ENCODE data around the gene CPNE7. TPM values are rescaled to one million over a fixed set of nuclear protein-coding genes. Genes with fewer than 3 reads are reported as not detected.
A peak's percentile ranks its signal among the peaks of the same experiment; 100 is the strongest.

The CPNE7 gene
- total and polyA plus RNA-seq, 2 of the 13 experiments (the other 11 are each of a cell fraction or from before 2014, with no cell fraction given) = 0.59 TPM; not detected in 1

- TF ChIP-seq NR1H2 (CRISPR knock-in tag; IDR thresholded peaks at IDR 0.05; ENCODE audit: borderline replicate concordance, low read depth) (no peak), ZFAT (CRISPR knock-in tag; conservative IDR thresholded peaks at IDR 0.05) (no peak), ZNF850 (CRISPR knock-in tag; conservative IDR thresholded peaks at IDR 0.05) (no peak), KAT8 (CRISPR knock-in tag; IDR thresholded peaks at IDR 0.05) (no peak), MXD3 (CRISPR knock-in tag; IDR thresholded peaks at IDR 0.05) (no peak; the same call in 1 of the 2 replicates), CEBPG (CRISPR knock-in tag; IDR thresholded peaks at IDR 0.05) (0 out of 2 replicates have a peak, but pooled peaks have one; percentile 8), HMGXB4 (CRISPR knock-in tag; IDR thresholded peaks at IDR 0.05; ENCODE audit: borderline replicate concordance in 1 of 2, low read depth in 1 of 2) (no peak), ZNF335 (CRISPR knock-in tag; IDR thresholded peaks at IDR 0.05) (no peak), ZSCAN22 (CRISPR knock-in tag; IDR thresholded peaks at IDR 0.05) (no peak), EED (CRISPR knock-in tag; IDR thresholded peaks at IDR 0.05) (0 out of 2 replicates have a peak, but pooled peaks have one; percentile 27), ZNF569 (CRISPR knock-in tag; IDR thresholded peaks at IDR 0.05; ENCODE audit: borderline replicate concordance) (no peak), MAFK (conservative IDR thresholded peaks at IDR 0.05 in 1 of 2, IDR thresholded peaks at IDR 0.05 in 1 of 2; ENCODE audit: low read length in 2 of 2) (no peak), SRY (CRISPR knock-in tag; IDR thresholded peaks at IDR 0.05) (no peak), RFX3 (CRISPR knock-in tag; IDR thresholded peaks at IDR 0.05) (no peak), NR3C1 (CRISPR knock-in tag; IDR thresholded peaks at IDR 0.05) (no peak), HIVEP1 (CRISPR knock-in tag; IDR thresholded peaks at IDR 0.05) (0 out of 2 replicates have a peak, but pooled peaks have one; percentile 30), POLR2A (IDR thresholded peaks at IDR 0.05; ENCODE audit: insufficient read depth in 1 of 2, low read depth in 2 of 2, low read length in 2 of 2) (no peak), ZNF124 (CRISPR knock-in tag; IDR thresholded peaks at IDR 0.05) (0 out of 2 replicates have a peak, but pooled peaks have one; percentile 23), ZBTB38 (CRISPR knock-in tag; IDR thresholded peaks at IDR 0.05) (peak; percentile 87), SAFB2 (CRISPR knock-in tag; IDR thresholded peaks at IDR 0.05; ENCODE audit: borderline replicate concordance, low read depth) (peak; percentile 37; the same call in 1 of the 2 replicates), ZNF83 (CRISPR knock-in tag; IDR thresholded peaks at IDR 0.05; ENCODE audit: borderline replicate concordance) (no peak), BATF2 (CRISPR knock-in tag; IDR thresholded peaks at IDR 0.05) (no peak), BORCS8-MEF2B (CRISPR knock-in tag; IDR thresholded peaks at IDR 0.05) (peak; percentile 85; the same call in 1 of the 2 replicates), GPBP1L1 (CRISPR knock-in tag; IDR thresholded peaks at IDR 0.05) (no peak), ZNF383 (CRISPR knock-in tag; IDR thresholded peaks at IDR 0.05; ENCODE audit: borderline replicate concordance) (no peak)
These were observed 48.1 kb downstream of the CPNE7 start (continued) for GRCh38 chr16:89623511-89624261.

All from HepG2 (cell line).